Esophagus squamous epithelium (tissue), 4 donors: Measurements from ENCODE around the gene USP21.

Experiments used
- CTCF ChIP-seq, 6 experiments: fragments of 450-650 bp in 4 of 6; fragments of 200-600 bp in 2 of 6; sonication (generic) in 2 of 6; IDR thresholded peaks; one replicate each; pipeline ENCODE4 v1.5.1; 2016 to 2019; ENCODE audit warnings: antibody characterized with exemption in 6 of 6, mild to moderate bottlenecking in 4 of 6, moderate library complexity in 4 of 6
- POLR2A ChIP-seq, 4 donors: fragments of 450-650 bp; IDR thresholded peaks; one replicate each; pipeline ENCODE4 v1.6.1; 2017; ENCODE audit warnings: antibody characterized with exemption in 4 of 4, mild to moderate bottlenecking in 4 of 4, moderate library complexity in 3 of 4

- TF ChIP-seq CTCF (IDR thresholded peaks at IDR 0.05), result no peak
- TF ChIP-seq POLR2A (IDR thresholded peaks at IDR 0.05), result no peak
Measured at GRCh38 chr1:161162806-161163205, 3.5 kb downstream of the USP21 start.
